H9 (cell line): ENCODE results near the gene RPS27L. TPM values are rescaled to one million over a fixed set of nuclear protein-coding genes. Genes with fewer than 3 reads are reported as not detected.

Source experiments
- DNase-seq: peaks from one replicate; pipeline ENCODE4 v3.0.0-alpha.2; 2017
- H2AFZ ChIP-seq: one replicate; pipeline ENCODE4 v1.6.1; 2013; ENCODE audit warnings: mild to moderate bottlenecking, low read length, control low read depth, moderate library complexity
- H2AK5ac ChIP-seq: 2 replicates; pipeline ENCODE4 v1.6.1; 2013; ENCODE audit warnings: low read length, control low read depth, mixed read lengths; ENCODE audit not compliant: insufficient read length
- H2BK120ac ChIP-seq: one replicate; pipeline ENCODE4 v1.6.1; 2013; ENCODE audit warnings: low read depth, mild to moderate bottlenecking, low read length, control low read depth, inconsistent platforms; ENCODE audit not compliant: poor library complexity, severe bottlenecking
- H2BK12ac ChIP-seq: 2 replicates; pipeline ENCODE4 v1.6.1; 2013; ENCODE audit warnings: low read length, control low read depth, mixed read lengths, low read depth; ENCODE audit not compliant: insufficient read length
- H2BK15ac ChIP-seq: 2 replicates; pipeline ENCODE4 v1.6.1; 2013; ENCODE audit warnings: low read depth, low read length, control low read depth
- H2BK20ac ChIP-seq: one replicate; pipeline ENCODE4 v1.6.1; 2013; ENCODE audit warnings: low read depth, mild to moderate bottlenecking, low read length, control low read depth, inconsistent platforms; ENCODE audit not compliant: poor library complexity, severe bottlenecking
- H2BK5ac ChIP-seq: 2 replicates; pipeline ENCODE4 v1.6.1; 2013; ENCODE audit warnings: low read length, control low read depth, mixed read lengths; ENCODE audit not compliant: insufficient read length
- H3K14ac ChIP-seq: 2 replicates; pipeline ENCODE4 v1.6.1; 2013; ENCODE audit warnings: low read length, control low read depth; ENCODE audit not compliant: insufficient read depth
- H3K18ac ChIP-seq: 2 replicates; pipeline ENCODE4 v1.6.1; 2013; ENCODE audit warnings: low read depth, mild to moderate bottlenecking, mixed read lengths, low read length, control low read depth; ENCODE audit not compliant: insufficient read length
- H3K23ac ChIP-seq: 2 replicates; pipeline ENCODE4 v1.6.1; 2013; ENCODE audit warnings: low read length, control low read depth, mixed read lengths, low read depth; ENCODE audit not compliant: insufficient read length
- H3K23me2 ChIP-seq: 2 replicates; pipeline ENCODE4 v1.6.1; 2013; ENCODE audit warnings: low read depth, mild to moderate bottlenecking, mixed read lengths, low read length, control low read depth; ENCODE audit not compliant: insufficient read length, poor library complexity, severe bottlenecking
- H3K27ac ChIP-seq: 2 replicates; pipeline ENCODE4 v1.5.1; 2013; ENCODE audit warnings: low read length, control low read depth, mixed read lengths, low read depth; ENCODE audit not compliant: insufficient read length
- H3K27me3 ChIP-seq: 2 replicates; pipeline ENCODE4 v1.6.1; 2013; ENCODE audit warnings: low read length, control low read depth, inconsistent platforms; ENCODE audit not compliant: insufficient read depth
- H3K4ac ChIP-seq: 2 replicates; pipeline ENCODE4 v1.6.1; 2013; ENCODE audit warnings: low read depth, mild to moderate bottlenecking, control low read depth, inconsistent platforms, low read length, moderate library complexity
- H3K4me1 ChIP-seq: 2 replicates; pipeline ENCODE4 v1.6.1; 2013; ENCODE audit warnings: low read length, control low read depth, inconsistent platforms; ENCODE audit not compliant: insufficient read depth
- H3K4me2 ChIP-seq: 2 replicates; pipeline ENCODE4 v1.6.1; 2013; ENCODE audit warnings: low read length, control low read depth, mixed read lengths; ENCODE audit not compliant: insufficient read length, insufficient read depth
- H3K56ac ChIP-seq: 2 replicates; pipeline ENCODE4 v1.6.1; 2013; ENCODE audit warnings: low read depth, mild to moderate bottlenecking, mixed read lengths, low read length, control low read depth; ENCODE audit not compliant: insufficient read length
- H3K79me1 ChIP-seq: 2 replicates; pipeline ENCODE4 v1.6.1; 2013; ENCODE audit warnings: low read depth, mild to moderate bottlenecking, moderate library complexity, low read length, control low read depth, inconsistent platforms; ENCODE audit not compliant: insufficient read depth, poor library complexity, severe bottlenecking
- H3K79me2 ChIP-seq: 2 replicates; pipeline ENCODE4 v1.6.1; 2013; ENCODE audit warnings: low read length, control low read depth, inconsistent platforms; ENCODE audit not compliant: insufficient read depth
- H3K9ac ChIP-seq: 2 replicates; pipeline ENCODE4 v1.6.1; 2013; ENCODE audit warnings: low read length, control low read depth, mixed read lengths; ENCODE audit not compliant: insufficient read length; ENCODE audit errors: extremely low read depth
- H3K9me3 ChIP-seq: one replicate; pipeline ENCODE4 v1.6.1; 2013; ENCODE audit warnings: low read depth, low read length, inconsistent platforms; ENCODE audit not compliant: control insufficient read depth
- H3T11ph ChIP-seq: one replicate; pipeline ENCODE4 v1.6.1; 2013; ENCODE audit warnings: mild to moderate bottlenecking, low read length, control low read depth, inconsistent platforms
- H4K20me1 ChIP-seq: one replicate; pipeline ENCODE4 v1.6.1; 2013; ENCODE audit not compliant: control insufficient read depth, insufficient read length, insufficient read depth
- H4K5ac ChIP-seq: 2 replicates; pipeline ENCODE4 v1.6.1; 2013; ENCODE audit warnings: low read depth, mild to moderate bottlenecking, mixed read lengths, low read length, control low read depth; ENCODE audit not compliant: insufficient read length
- H4K8ac ChIP-seq: replicated peaks from 2 replicates; pipeline ENCODE4 v1.6.1; 2013; ENCODE audit warnings: low read length, control low read depth, mixed read lengths, low read depth; ENCODE audit not compliant: insufficient read length
- H4K91ac ChIP-seq: 2 replicates; pipeline ENCODE4 v1.6.1; 2013; ENCODE audit warnings: low read depth, mild to moderate bottlenecking, moderate library complexity, mixed read lengths, low read length, control low read depth; ENCODE audit not compliant: insufficient read length
- H3K27ac Mint-ChIP-seq, 3 experiments: 2 replicates in 2 of 3; 3 replicates in 1 of 3; pipeline ENCODE4 v1.8.0; 2020 to 2021; ENCODE audit warnings: mixed read lengths in 3 of 3, mild to moderate bottlenecking in 1 of 3, moderate library complexity in 1 of 3
- H3K27me3 Mint-ChIP-seq: 2 replicates; pipeline ENCODE4 v1.8.0; 2021; ENCODE audit warnings: low read depth, mild to moderate bottlenecking, moderate library complexity, mixed read lengths
- H3K36me3 Mint-ChIP-seq, 3 experiments: 2 replicates in 2 of 3; 3 replicates in 1 of 3; pipeline ENCODE4 v1.8.0; 2020 to 2021; ENCODE audit warnings: low read depth in 3 of 3, mixed read lengths in 3 of 3; ENCODE audit not compliant: insufficient read depth in 1 of 3
- H3K4me1 Mint-ChIP-seq, 2 experiments: 2 replicates each; pipeline ENCODE4 v1.8.0; 2020; ENCODE audit warnings: mixed read lengths in 2 of 2
- H3K4me3 Mint-ChIP-seq, 2 experiments: 2 replicates in 1 of 2; 3 replicates in 1 of 2; pipeline ENCODE4 v1.8.0; 2020 to 2021; ENCODE audit warnings: mild to moderate bottlenecking in 2 of 2, mixed read lengths in 2 of 2, moderate library complexity in 1 of 2
- H3K9me3 Mint-ChIP-seq, 2 experiments: 2 replicates in 1 of 2; 3 replicates in 1 of 2; pipeline ENCODE4 v1.8.0; 2020; ENCODE audit warnings: mild to moderate bottlenecking in 2 of 2, mixed read lengths in 2 of 2, moderate library complexity in 1 of 2
- CTCF ChIP-seq: fragments of 200-600 bp; sonication (generic); conservative IDR thresholded peaks from 3 replicates; pipeline ENCODE4 v1.8.0; 2021; ENCODE audit warnings: antibody characterized with exemption, mild to moderate bottlenecking
- WGBS: extraction: QIAGEN DNeasy Blood & Tissue Kit; methylation state at CpG from one replicate; pipeline ENCODE4 v1.1.7; 2013; ENCODE audit warnings: missing lambda C conversion rate, low lambda C conversion rate, mixed read lengths; ENCODE audit not compliant: insufficient read length; ENCODE audit errors: extremely low coverage; 5-methylcytosine and 5-hydroxymethylcytosine counted together
- total RNA-seq: library from RNA; stranded (reverse); gene quantifications from 2 replicates; pipeline ENCODE4 v1.2.1, GENCODE V29; 2021

The RPS27L gene
- total RNA-seq, 1 experiment from 2014 or later: 180 TPM

- Histone ChIP-seq H4K5ac (no peak overlapping the region), H4K91ac (no peak overlapping the region), H3K23ac (no peak overlapping the region), H2AFZ (no peak overlapping the region), H3K4ac (no peak overlapping the region), H3K4me1 (no peaks in the 10 kb centered on the region), H3K14ac (no peak overlapping the region), H3K27ac (no peak overlapping the region), H4K8ac (no peak overlapping the region), H2BK120ac (no peak overlapping the region), H3K23me2 (no peaks in the 10 kb centered on the region), H3K18ac (no peak overlapping the region), H3K56ac (no peak overlapping the region), H3K79me2 (no peaks in the 10 kb centered on the region), H3K27me3 (no peaks in the 10 kb centered on the region), H2BK15ac (no peak overlapping the region), H4K20me1 (no peaks in the 10 kb centered on the region), H2BK5ac (no peak overlapping the region), H3K79me1 (no peaks in the 10 kb centered on the region), H2BK20ac (no peak overlapping the region), H2AK5ac (no peak overlapping the region), H3K9me3 (no peaks in the 10 kb centered on the region), H3K4me2 (no peak overlapping the region), H3K9ac (no peak overlapping the region), H2BK12ac (no peak overlapping the region), H3T11ph (no peak overlapping the region)
- DNase-seq: no peak
- Mint-ChIP-seq H3K9me3 (no peaks in the 10 kb centered on the region), H3K4me1 (peaks cover 3 to 4% of the 10 kb centered on the region in 2 experiments; a peak in 2 of 4 replicates), H3K36me3 (no peaks in the 10 kb centered on the region), H3K27me3 (no peaks in the 10 kb centered on the region), H3K4me3 (no peak overlapping the region), H3K27ac (no peak overlapping the region)
- WGBS: no CpG with 5 or more reads among the region's 2 CpGs
- no peak for TF ChIP-seq CTCF
Observed at GRCh38 chr15:63180746-63181145, 23.5 kb upstream of the RPS27L start.
